Panc1 (cell line): ENCODE results near the gene ARID4B.

Experiments used
- CTCF ChIP-seq: fragments of 450-650 bp; IDR thresholded peaks from 2 replicates; pipeline ENCODE4 v1.5.1; 2017; ENCODE audit warnings: mild to moderate bottlenecking
- POLR2AphosphoS5 ChIP-seq: IDR thresholded peaks from 2 replicates; pipeline ENCODE4 v1.6.1; 2012; ENCODE audit warnings: mild to moderate bottlenecking, low read depth, low read length, moderate library complexity
- SIN3A ChIP-seq: IDR thresholded peaks from 2 replicates; pipeline ENCODE4 v1.6.1; 2012; ENCODE audit warnings: low read depth, mild to moderate bottlenecking, low read length, moderate library complexity, borderline replicate concordance; ENCODE audit not compliant: insufficient read depth
- TCF7L2 ChIP-seq: IDR thresholded peaks from 2 replicates; pipeline ENCODE4 v1.6.1; 2011; ENCODE audit warnings: mild to moderate bottlenecking, low read depth, low read length, inconsistent platforms

- no peak for TF ChIP-seq TCF7L2
- TF ChIP-seq CTCF: no peak
- TF ChIP-seq SIN3A: no peak
- TF ChIP-seq POLR2AphosphoS5: no peak
Measured at GRCh38 chr1:235313931-235314678, 13.9 kb downstream of the ARID4B start.
